Femur (tissue), 1 donor: ENCODE results near the gene CAV2.

Source experiments
- DNase-seq: peaks from one replicate; pipeline ENCODE4 v3.0.0-alpha.2; 2017

The CAV2 gene

DNA sequence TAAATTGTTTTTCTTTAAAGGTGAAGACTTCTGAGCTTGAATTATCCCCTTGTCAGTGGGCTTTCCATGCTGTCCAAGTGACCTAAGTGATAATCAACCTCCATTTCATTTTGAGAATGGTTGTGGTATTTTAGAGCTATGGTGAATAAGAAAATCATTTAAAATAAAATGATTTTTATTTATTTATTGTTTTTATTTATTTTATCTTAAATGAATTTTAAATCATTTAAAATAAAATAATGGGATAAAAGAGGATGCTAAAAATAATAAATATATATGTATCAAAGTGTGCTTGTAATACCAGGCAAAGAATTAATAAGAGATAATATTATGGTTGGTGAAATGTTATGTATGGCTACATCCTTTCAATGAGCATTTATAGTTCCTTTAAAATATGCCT, 49.8 kb downstream of the CAV2 start:
- no peak for DNase-seq

DNA sequence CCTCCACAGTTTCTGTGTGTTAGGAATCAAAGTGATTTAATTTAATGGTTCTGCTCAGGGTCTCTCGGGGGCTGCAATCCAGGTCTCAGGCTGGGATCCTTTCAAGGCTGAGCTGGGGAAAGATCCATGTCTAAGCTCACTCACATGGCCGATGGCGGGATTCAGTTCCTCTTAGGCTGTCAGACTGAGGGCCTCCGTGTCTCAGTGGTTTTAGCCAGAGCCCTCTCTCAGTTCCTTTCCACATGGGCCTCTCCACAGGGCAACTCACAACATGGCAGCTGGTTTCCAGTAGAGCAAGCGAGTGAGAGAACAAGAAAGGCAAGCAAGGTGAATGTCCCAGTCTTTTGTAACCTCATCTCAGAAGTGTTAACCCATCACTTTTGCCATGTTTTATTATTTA, 52.2 kb downstream of the CAV2 start:
- DNase-seq, result no peak

DNA sequence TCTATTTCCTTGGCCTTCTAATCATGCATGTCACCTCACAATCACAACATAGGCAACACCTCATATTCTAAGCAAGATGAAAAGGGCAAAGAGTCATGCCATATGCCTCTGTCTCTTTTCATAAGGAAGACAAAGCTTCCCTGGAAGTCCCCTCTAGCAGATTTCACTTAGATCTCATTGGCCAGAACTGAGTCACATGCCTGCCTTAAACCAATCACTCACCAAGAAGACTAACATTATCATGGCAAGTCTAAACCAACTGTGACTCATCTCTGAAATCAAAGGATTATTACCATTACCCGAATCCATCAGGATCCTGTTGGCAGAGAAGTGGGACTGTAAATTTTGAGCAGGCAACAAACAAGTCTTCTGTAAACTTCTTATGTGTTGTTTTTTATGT, 53.1 kb downstream of the CAV2 start:
- DNase-seq, result no peak

DNA sequence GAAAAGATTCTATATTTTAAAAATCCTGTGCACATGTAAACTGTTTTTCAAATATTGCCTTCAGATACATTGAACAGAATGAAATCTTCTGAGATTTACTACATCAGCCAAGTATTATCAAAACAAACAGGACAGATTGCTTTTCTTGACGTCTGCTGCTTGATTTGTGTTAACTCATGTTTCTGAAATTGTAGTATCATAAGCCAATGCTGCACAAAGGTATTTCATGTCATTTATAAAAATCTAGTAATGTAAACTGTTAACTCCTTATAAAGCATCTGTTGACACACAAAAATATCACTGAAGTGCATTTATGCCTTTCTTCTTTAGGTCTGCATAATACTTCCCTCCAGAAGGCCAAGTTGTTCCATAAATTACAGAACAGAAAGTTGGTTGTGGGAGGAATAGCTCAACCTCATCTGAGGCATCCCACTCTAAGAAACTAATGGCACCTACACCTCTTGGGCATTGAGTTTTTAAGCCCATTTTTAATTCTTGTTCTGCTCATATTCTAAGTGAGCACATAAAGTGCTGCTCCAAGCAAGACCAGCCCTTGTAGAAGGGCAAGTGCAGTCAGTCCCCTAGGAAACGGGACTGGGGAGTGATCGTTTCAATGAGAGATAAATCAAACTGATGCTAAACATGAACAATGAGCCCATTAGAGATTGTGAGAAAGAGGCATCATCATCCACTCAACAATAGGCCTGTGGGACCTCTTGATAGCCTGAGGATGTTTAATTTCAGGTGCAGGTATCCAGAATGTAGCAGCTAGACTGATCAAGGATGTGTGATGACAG, 53.8 kb downstream of the CAV2 start:
- DNase-seq, result no peak

DNA sequence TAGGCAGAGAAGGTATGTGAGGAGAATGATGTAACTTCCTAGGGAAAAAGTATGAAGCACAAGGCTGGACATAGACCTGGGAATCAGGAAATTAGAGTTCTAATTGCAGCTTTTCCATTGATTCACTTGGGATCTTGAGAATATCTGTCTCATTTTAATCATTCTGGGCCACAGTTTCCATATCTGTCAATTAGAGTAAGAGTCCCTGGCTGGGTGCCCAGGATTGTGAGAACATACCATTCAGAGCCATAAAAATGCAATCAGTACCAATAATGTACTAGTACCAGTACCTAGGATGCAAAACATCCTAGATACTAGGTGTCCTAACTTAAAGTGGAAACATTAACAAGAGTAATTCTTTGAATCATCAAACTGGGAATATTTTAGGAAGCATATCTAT, 54.9 kb downstream of the CAV2 start:
- no peak for DNase-seq

DNA sequence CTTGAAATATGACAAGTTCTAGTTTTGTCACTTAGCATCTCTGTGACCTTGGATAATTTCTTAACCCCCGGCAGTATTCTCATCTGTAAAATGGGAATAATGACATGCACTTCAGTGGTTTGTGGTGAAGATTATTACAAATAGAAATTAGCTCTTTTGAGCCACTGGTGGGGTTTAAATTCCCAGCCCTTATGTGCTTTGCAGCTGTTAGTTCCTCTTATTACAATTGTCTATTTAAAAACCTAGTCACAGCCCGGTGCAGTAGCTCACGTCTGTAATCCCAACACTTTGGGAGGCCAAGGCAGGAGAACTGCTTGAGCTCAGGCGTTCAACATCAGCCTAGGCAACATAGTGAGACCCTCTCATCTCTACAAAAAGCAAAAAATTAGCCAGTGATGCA, 55.4 kb downstream of the CAV2 start:
- DNase-seq, result no peak

DNA sequence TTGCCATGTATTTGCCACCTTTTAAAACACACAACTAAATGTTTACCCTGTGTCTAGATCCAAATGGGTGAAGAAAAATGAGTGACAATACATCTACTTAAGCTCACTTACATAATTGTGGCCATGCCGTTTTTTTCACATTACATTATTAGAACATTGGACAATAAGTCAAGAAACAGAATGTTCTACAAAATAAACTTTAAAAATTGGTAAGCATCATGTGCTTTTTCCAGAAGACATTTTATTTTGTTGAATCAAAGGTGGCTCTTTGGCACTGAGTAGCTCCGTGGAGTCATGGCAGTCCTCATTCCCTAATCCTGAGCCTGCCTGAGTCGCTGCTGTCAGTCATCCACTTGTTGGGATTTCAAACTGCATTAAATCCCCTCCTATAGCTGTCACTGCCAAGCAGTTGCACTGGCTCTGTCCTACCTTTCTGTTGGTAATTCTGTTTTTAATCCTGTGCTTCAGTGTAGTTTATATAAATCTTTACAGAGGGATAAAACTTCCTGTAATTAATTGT, 57.6 kb downstream of the CAV2 start:
- no peak for DNase-seq

DNA sequence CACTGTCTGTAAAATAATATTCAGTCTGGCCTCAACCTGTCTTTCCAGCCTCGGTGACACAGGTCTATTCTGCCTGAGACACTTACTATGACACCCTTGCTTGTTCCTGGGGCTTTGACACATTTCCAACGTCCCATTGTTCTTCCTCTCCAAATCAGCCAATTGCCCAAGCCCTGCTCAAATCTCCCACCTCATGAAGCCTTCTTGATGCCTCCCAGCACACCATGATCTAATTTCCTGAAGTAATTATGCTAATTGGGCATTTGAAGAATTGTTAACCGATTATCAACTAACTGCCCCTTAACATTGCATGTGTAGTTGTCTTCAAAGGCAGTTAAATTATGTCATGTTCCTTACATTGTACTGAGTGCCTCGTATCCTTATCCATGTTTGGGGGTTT, 58.4 kb downstream of the CAV2 start:
- no peak for DNase-seq
